ENCODE results near the gene DPP7.

Gene DPP7

GRCh38 chr9:137160716-137161557, 46.4 kb upstream of the DPP7 start:
- no peak for TF ChIP-seq CTCF (IDR thresholded peaks at IDR 0.05; ENCODE audit: extremely low read depth, insufficient read depth, missing control alignments)
- in situ Hi-C loops (cut with MboI; ENCODE audit: low pct_unique_long_range_greater_than_20kb, low sequenced_read_pairs, unreplicated experiment), result no loop called here
- DNase-seq (ENCODE audit: low spot score), result no peak

- no peak for TF ChIP-seq CTCF (IDR thresholded peaks at IDR 0.05; ENCODE audit: extremely low read depth, insufficient read depth, missing control alignments)
- no peak for DNase-seq (ENCODE audit: low spot score)
- in situ Hi-C loops (cut with MboI; ENCODE audit: low pct_unique_long_range_greater_than_20kb, low sequenced_read_pairs, unreplicated experiment), result no loop called here
Observed at GRCh38 chr9:137160054-137160425, 45.5 kb upstream of the DPP7 start.

DNA sequence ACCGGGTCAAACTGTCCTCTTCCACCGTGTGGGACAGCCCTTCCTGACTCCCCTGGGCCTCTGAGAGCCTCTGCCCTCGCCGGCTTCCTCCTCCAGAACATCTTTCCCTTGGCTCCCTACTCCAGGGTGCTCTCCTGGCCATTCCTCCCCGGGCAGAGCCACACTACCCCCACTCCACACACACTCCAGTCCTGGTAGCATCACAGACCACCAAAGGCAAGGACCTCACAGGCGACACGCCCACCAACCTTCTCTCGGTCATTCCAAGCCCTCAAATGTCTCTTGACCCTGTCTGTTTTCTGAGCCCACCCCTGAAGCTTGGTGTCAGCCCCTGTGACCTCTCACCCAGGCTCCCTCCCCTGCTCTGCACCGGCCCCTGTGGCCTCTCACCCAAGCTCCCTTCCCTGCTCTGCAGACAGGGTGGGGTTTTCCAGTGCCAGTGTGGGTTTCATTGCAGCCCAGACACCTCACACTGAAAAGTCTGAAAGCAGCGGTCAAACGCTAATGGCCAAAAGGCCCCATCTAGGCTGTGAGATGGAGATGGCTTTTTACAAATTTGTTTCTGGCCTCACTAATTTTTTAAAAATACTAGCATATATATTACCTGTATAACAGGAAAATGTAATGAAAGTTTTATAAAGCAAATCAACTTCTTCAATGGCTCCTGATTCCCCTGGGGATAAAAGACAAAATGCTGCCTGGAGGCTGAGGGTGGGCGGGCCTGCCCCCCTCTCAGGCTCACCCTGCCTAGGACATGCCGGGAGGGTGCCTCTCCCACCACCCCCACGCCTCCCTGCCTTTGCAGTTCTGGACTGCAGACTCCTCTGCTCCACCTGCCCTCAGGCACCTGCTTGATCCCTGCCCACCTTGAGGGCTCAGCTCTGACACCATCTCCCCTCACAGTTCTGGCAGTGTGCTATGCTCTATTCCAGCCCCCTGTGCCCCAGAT, 44.8 kb upstream of the DPP7 start:
- DNase-seq (ENCODE audit: low spot score), result no peak
- in situ Hi-C loops (cut with MboI; ENCODE audit: low pct_unique_long_range_greater_than_20kb, low sequenced_read_pairs, unreplicated experiment), result no loop called here
- TF ChIP-seq CTCF (IDR thresholded peaks at IDR 0.05; ENCODE audit: extremely low read depth, insufficient read depth, missing control alignments), result no peak

DNA sequence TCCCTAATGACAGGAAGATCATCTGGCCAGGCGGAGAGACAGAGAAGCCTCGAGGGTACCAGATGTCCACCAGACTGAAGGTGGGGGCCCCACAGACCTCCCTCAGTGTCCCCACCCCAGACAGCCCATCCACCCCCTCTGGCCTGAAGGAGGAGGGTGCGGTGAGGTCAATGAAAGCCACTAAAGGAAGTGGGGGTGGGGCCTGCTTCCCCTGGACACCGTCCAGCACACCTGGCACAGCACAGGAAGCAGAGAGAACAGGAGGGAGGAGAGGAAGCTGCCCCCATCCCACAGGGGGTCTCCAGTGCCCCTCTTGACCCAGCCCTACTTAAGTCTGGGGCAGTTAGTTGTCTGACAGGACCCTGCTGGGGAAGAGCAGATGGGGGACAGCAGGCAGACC, 44.1 kb upstream of the DPP7 start:
- in situ Hi-C loops (cut with MboI; ENCODE audit: low pct_unique_long_range_greater_than_20kb, low sequenced_read_pairs, unreplicated experiment), result no loop called here
- no peak for DNase-seq (ENCODE audit: low spot score)
- TF ChIP-seq CTCF (IDR thresholded peaks at IDR 0.05; ENCODE audit: extremely low read depth, insufficient read depth, missing control alignments), result no peak

DNA sequence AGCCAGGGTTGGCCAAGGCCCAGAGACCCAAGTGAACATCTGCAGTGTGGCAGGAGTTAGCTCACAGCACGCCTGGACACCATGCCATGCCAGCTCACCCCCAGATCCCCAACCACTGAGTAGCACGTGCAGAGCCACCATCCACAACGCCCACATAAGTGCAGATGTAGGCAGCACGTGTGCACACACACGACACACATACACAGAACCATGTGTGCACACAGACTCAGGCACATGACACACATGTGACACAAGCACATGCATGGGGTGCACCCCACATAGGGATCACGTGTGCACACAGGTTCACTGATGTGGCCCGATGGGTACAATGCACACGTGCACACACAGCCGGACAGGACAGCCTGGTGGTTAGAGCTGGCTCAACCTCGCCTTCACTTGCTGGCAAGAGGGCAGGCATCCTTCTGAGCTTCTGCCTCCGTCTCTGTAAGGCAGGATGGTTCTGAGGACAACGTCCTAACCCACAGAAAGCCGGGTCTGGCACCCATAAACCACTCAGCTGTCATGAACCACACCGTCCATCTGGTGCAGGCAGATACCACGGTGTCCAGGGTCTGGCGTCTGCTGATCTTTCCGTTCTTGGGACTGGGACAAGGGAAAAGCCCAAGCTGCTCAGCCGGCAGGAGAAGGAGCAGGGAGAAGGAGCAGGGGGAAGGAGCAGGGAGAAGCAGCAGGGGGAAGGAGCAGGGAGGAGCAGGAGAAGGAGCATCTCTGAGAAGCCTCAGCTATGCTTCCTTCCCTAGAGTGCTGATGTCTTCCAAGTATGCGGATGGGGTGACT, 43.3 kb upstream of the DPP7 start:
- no peak for DNase-seq (ENCODE audit: low spot score)
- no peak for TF ChIP-seq CTCF (IDR thresholded peaks at IDR 0.05; ENCODE audit: extremely low read depth, insufficient read depth, missing control alignments)
- in situ Hi-C loops (cut with MboI; ENCODE audit: low pct_unique_long_range_greater_than_20kb, low sequenced_read_pairs, unreplicated experiment), result no loop called here

Data from GM13977 (cell line).